ENCODE results near the gene NARS2.
"Not testable (repeated sequence)": the region's sequence is repeated elsewhere in the genome, so short reads cannot be mapped to it uniquely, and the experiment has no call there.

NARS2 gene

GRCh38 chr11:78574386-78575381 lies at the start of gene NARS2:
TSS of gene NARS2 (minus strand) at chr11:78574864. CDS start at chr11:78574488, 376 bp downstream.
- peak; percentile 97 to 99 for DNase-seq (ENCODE audit: low read depth in 2 of 2)

GRCh38 chr11:78622666-78623065 lies 48.0 kb upstream of the NARS2 start:
- DNase-seq (ENCODE audit: low read depth in 2 of 2), result no peak

GRCh38 chr11:78620159-78620558 lies 45.5 kb upstream of the NARS2 start:
- no peak for DNase-seq (ENCODE audit: low read depth in 2 of 2)

GRCh38 chr11:78615724-78616123 lies 41.1 kb upstream of the NARS2 start:
- no peak for DNase-seq (ENCODE audit: low read depth in 2 of 2)

GRCh38 chr11:78613378-78613813 lies 38.7 kb upstream of the NARS2 start:
- no peak for DNase-seq (ENCODE audit: low read depth in 2 of 2)

- no peak for DNase-seq (ENCODE audit: low read depth in 2 of 2)
Observed at GRCh38 chr11:78612721-78613377, 38.2 kb upstream of the NARS2 start.

GRCh38 chr11:78609321-78609720 lies 34.7 kb upstream of the NARS2 start:
- DNase-seq (ENCODE audit: low read depth in 2 of 2), result not testable (repeated sequence)

- DNase-seq (ENCODE audit: low read depth in 2 of 2), result no peak
Observed at GRCh38 chr11:78607696-78608095, 33.0 kb upstream of the NARS2 start.

GRCh38 chr11:78606667-78607066 lies 32.0 kb upstream of the NARS2 start:
- DNase-seq (ENCODE audit: low read depth in 2 of 2), result no peak

GRCh38 chr11:78605296-78605695 lies 30.6 kb upstream of the NARS2 start:
- DNase-seq (ENCODE audit: low read depth in 2 of 2), result no peak

GRCh38 chr11:78603792-78604191 lies 29.1 kb upstream of the NARS2 start:
- DNase-seq (ENCODE audit: low read depth in 2 of 2), result no peak

- not testable (repeated sequence) for DNase-seq (ENCODE audit: low read depth in 2 of 2)
Observed at GRCh38 chr11:78602771-78603170, 28.1 kb upstream of the NARS2 start.

- not testable (repeated sequence) for DNase-seq (ENCODE audit: low read depth in 2 of 2)
Observed at GRCh38 chr11:78601066-78601465, 26.4 kb upstream of the NARS2 start.

- not testable (repeated sequence) for DNase-seq (ENCODE audit: low read depth in 2 of 2)
Observed at GRCh38 chr11:78597579-78597978, 22.9 kb upstream of the NARS2 start.

GRCh38 chr11:78595436-78596130 lies 20.9 kb upstream of the NARS2 start:
- DNase-seq (ENCODE audit: low read depth in 2 of 2), result no peak

GRCh38 chr11:78594814-78595213 lies 20.1 kb upstream of the NARS2 start:
- no peak for DNase-seq (ENCODE audit: low read depth in 2 of 2)

- DNase-seq (ENCODE audit: low read depth in 2 of 2), result no peak
Observed at GRCh38 chr11:78588517-78588916, 13.9 kb upstream of the NARS2 start.

- no peak for DNase-seq (ENCODE audit: low read depth in 2 of 2)
Observed at GRCh38 chr11:78587446-78587845, 12.8 kb upstream of the NARS2 start.

- no peak for DNase-seq (ENCODE audit: low read depth in 2 of 2)
Observed at GRCh38 chr11:78586452-78587046, 11.9 kb upstream of the NARS2 start.

GRCh38 chr11:78583889-78584288 lies 9.2 kb upstream of the NARS2 start:
- no peak for DNase-seq (ENCODE audit: low read depth in 2 of 2)

- DNase-seq (ENCODE audit: low read depth in 2 of 2), result no peak
Observed at GRCh38 chr11:78577495-78577894, 2.8 kb upstream of the NARS2 start.

Measured in stimulated activated CD4-positive, alpha-beta T cell treated with anti-CD3 and anti-CD28 coated beads, Interleukin-4, amount 100 ng/mL, for 48 hours (primary cell).